ENCODE measurements around the gene RTTN. TPM values are rescaled to one million over a fixed set of nuclear protein-coding genes. Genes with fewer than 3 reads are reported as not detected.

RTTN gene
- total RNA-seq, 1 donor from 2014 or later: 10.6 TPM

DNA sequence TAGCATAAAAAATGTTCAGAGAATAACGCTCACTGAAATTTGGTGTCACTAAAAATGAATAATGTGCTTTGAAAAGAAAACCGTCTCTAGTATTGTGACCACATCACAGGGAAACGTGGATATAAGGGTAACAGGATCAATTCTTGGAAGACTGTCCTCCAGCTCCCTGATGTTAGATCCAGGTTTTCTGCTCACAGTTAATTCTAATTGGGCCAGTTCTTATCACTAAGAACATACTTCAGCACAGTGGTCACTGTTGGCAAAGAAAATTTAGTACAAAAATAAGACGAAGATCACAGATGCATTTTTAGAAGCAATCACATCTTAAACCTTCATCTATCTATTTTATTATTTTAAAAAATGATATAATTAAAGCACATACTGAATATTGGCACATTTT is 200.8 kb downstream of the RTTN start:
- DNase-seq: no peak
- Histone ChIP-seq H3K27me3 (ENCODE audit: low read depth) (no peaks in the 10 kb centered on the region), H3K4me3 (peak overlapping the region; percentile 24), H3K4me1 (peaks cover 49% of the 10 kb centered on the region), H3K36me3 (peaks cover 12% of the 10 kb centered on the region), H3K9me3 (replicated peaks) (peaks cover 8% of the 10 kb centered on the region), H3K27ac (replicated peaks) (peak overlapping the region; percentile 84)
- intact Hi-C loops (cut with micrococcal nuclease): no loop called here
- no peak for TF ChIP-seq CTCF (IDR thresholded peaks at IDR 0.05; ENCODE audit: borderline replicate concordance)

DNA sequence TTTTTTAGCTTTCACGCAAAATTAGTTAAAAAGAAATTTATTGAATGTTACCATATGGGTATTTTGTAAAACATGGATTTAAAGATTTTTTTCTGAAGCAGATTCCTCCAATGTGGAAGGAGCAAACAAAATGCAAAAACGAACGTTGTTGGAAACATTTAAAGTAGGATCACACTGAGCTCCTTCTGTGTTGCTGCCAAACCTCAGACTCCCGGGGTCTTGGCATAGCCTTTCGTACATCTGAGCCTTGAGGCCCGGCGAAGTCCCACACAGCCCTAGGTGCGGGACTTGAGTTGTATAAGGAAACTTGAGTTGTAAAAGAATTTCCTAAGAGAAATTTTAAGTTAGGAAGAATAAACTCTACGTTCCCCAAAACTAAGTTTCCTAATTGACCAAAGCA is 205.8 kb downstream of the RTTN start:
- no peak for DNase-seq
- TF ChIP-seq CTCF (IDR thresholded peaks at IDR 0.05; ENCODE audit: borderline replicate concordance): no peak
- intact Hi-C loops (cut with micrococcal nuclease): no loop called here
- peaks cover 56% of the 10 kb centered on the region for H3K4me1 ChIP-seq
- H3K9me3 ChIP-seq (replicated peaks): no peaks in the 10 kb centered on the region
- no peak overlapping the region for H3K4me3 ChIP-seq
- H3K27ac ChIP-seq (replicated peaks): peak overlapping the region; percentile 77
- H3K36me3 ChIP-seq: peaks cover 4% of the 10 kb centered on the region
- no peaks in the 10 kb centered on the region for H3K27me3 ChIP-seq (ENCODE audit: low read depth)

DNA sequence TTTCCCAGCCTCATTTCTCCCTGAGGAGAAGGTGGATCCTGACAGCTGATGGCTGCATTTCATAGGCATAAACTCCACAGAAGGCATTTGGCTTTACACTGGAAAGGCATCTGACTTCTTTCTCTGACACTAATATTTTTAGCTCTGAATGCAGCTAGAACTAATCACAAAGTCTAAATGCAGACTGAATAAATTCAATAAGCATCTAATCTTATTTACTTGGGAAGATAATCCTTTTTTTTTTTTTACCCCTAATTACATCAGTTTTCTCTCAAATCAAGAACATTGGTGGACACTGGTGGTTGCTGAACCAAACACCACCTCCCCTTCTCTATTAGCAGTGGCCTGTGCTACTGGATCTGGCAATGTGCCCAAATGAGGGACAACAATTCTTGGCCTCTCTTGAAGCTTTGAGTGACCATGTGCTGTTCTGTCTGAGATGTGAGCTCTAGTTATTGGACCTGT is 206.9 kb downstream of the RTTN start:
- intact Hi-C loops (cut with micrococcal nuclease): no loop called here
- H3K4me3 ChIP-seq: no peak overlapping the region
- H3K4me1 ChIP-seq: peaks cover 45% of the 10 kb centered on the region
- DNase-seq: no peak
- peaks cover 4% of the 10 kb centered on the region for H3K36me3 ChIP-seq
- no peak for TF ChIP-seq CTCF (IDR thresholded peaks at IDR 0.05; ENCODE audit: borderline replicate concordance)
- H3K27me3 ChIP-seq (ENCODE audit: low read depth): no peaks in the 10 kb centered on the region
- H3K27ac ChIP-seq (replicated peaks): peak overlapping the region; percentile 77
- H3K9me3 ChIP-seq (replicated peaks): no peaks in the 10 kb centered on the region

DNA sequence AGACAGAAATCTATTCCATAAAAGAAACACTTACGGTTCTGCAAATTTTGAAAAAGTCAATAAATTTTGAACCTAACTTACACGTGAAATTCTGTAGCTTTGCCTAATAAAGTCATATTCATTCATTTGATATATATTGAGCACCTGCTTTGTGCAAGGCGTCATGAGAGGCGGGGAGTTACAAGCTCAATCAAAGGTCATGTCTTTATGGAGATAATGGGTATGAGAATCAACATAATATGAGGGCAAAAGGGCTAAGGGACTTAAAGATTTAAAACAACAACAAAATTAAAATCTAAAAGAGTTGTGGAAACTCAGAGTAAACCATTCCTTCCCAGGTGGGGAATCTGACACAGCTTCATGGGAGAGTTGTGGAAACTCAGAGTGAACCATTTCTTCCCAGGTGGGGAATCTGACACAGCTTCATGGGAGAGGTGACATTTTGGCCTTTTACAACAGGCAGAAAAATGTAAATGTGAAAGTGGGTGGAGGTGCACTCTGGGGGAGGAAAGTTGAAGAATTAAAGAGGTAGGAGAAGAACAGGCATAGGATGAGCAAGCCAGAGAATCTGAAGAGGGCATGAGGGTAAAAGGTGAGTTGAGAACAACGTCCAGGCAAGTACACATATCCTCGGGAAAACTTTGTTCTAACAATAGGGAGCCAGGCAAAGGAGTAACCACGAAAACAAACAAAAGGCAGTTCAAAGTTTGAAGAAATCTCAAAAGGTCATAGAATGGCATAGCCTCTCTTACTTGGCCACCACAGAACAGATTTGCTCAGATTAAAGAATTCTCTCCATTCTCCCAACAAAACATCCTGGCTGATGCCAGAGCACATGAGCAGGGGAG is 208.3 kb downstream of the RTTN start:
- intact Hi-C loops (cut with micrococcal nuclease): no loop called here
- no peaks in the 10 kb centered on the region for H3K9me3 ChIP-seq (replicated peaks)
- no peak for TF ChIP-seq CTCF (IDR thresholded peaks at IDR 0.05; ENCODE audit: borderline replicate concordance)
- no peak for DNase-seq
- H3K27ac ChIP-seq (replicated peaks): peak overlapping the region; percentile 77
- H3K4me3 ChIP-seq: no peak overlapping the region
- H3K27me3 ChIP-seq (ENCODE audit: low read depth): no peaks in the 10 kb centered on the region
- peaks cover 7% of the 10 kb centered on the region for H3K36me3 ChIP-seq
- H3K4me1 ChIP-seq: peaks cover 39% of the 10 kb centered on the region

DNA sequence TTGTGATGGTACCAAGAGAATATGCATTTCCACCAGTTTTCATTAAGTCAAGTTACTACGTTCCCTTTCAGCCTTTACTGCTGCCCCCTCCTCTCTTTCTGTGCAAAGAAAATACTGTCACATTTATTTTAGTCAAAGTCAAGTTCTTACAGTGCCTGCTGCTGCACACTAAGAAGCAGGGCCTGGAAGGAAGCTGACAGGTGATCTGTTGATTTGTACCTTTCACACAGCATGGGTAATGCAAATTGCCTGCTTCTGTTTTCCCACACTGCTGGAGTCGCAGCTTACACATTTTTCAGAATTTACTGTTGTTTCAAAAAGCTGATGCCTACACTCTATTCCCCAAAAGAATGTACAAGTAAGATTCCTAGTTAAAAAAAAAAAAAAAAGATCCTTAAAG is 209.1 kb downstream of the RTTN start:
- Histone ChIP-seq H3K4me3 (no peak overlapping the region), H3K4me1 (peaks cover 39% of the 10 kb centered on the region), H3K36me3 (peaks cover 3% of the 10 kb centered on the region), H3K9me3 (replicated peaks) (no peaks in the 10 kb centered on the region), H3K27me3 (ENCODE audit: low read depth) (no peaks in the 10 kb centered on the region), H3K27ac (replicated peaks) (no peak overlapping the region)
- intact Hi-C loops (cut with micrococcal nuclease): no loop called here
- DNase-seq: no peak
- no peak for TF ChIP-seq CTCF (IDR thresholded peaks at IDR 0.05; ENCODE audit: borderline replicate concordance)
